ENCODE measurements around the gene MYL10. TPM values are rescaled to one million over a fixed set of nuclear protein-coding genes. Genes with fewer than 3 reads are reported as not detected.

The MYL10 gene
- total RNA-seq, result not detected in 2 replicates

DNA sequence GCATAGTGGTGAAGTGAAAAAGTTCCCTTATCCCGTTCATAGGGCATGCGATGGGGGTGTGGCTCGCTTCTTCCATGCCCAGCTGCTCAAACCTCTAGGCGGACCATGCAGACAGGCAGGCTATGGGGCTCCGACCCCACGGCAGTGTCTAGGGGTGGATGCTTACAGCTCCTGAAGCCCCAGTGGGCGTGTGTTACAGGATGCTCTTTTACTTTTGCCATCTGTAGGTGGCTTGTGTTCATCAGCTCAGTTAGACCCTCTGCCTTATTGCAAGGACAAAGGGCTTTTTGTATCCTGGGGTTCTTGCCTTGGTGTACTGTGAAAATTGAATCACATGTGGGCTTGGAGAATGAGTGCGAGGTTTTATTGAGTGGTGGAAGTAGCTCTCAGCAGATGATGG lies at the start of gene MYL10:
TSS of gene MYL10 (minus strand) at position 126 of the 400 bp plus-strand sequence. CDS start 178 bp downstream, outside the sequence.

Other genes with a start within 250 kb of the MYL10 start
- 44.7 and 109 TPM in 2 replicates for gene CUX1, start 188.3 kb upstream of the MYL10 start, total RNA-seq

Measured in placental pericyte (primary cell).